B cell (primary cell): ENCODE results near the gene COL17A1. TPM values are rescaled to one million over a fixed set of nuclear protein-coding genes. Genes with fewer than 3 reads are reported as not detected.
A peak's percentile ranks its signal among the peaks of the same experiment; 100 is the strongest.

Source experiments
- ATAC-seq: fragments of 200-7000 bp; cut with Tn5 transposase; one replicate; pipeline ENCODE4 v1.10.0; 2021; ENCODE audit warnings: low read depth, mild to moderate bottlenecking, moderate number of reproducible peaks, moderate library complexity
- CTCF ChIA-PET: fragments of 350-600 bp; sonication (Branson Sonifier 250); formaldehyde crosslinking; loops from one replicate; lab custom pipeline; 2021; ENCODE audit warnings: antibody characterized with exemption, inconsistent platforms; lab: Charles Lee
- POLR2A ChIA-PET: fragments of 350-600 bp; sonication (Branson Sonifier 250); formaldehyde crosslinking; loops from one replicate; lab custom pipeline; 2021; ENCODE audit warnings: antibody characterized with exemption; lab: Charles Lee
- DNase-seq: peaks from one replicate; pipeline ENCODE4 v3.0.0; 2013
- H2AFZ ChIP-seq: 2 replicates; pipeline ENCODE4 v1.6.1; 2012; ENCODE audit warnings: mild to moderate bottlenecking, low read depth, low read length; ENCODE audit not compliant: insufficient read depth, poor library complexity, severe bottlenecking
- H3K27ac ChIP-seq, 2 donors: 1 replicate in 1 of 2; 2 replicates in 1 of 2; pipeline ENCODE4 v1.5.1; 2012 to 2013; ENCODE audit warnings: low read length in 2 of 2, mild to moderate bottlenecking in 2 of 2, moderate library complexity in 1 of 2
- H3K27me3 ChIP-seq, 4 experiments: fragments of 200-600 bp in 1 of 4; sonication (generic) in 1 of 4; replicated peaks in 1 of 4; 1 replicate in 2 of 4; 2 replicates in 2 of 4; pipeline versions ENCODE4 v1.6.1 to v1.7.0; 2013 to 2016; ENCODE audit warnings: low read length in 3 of 4, mild to moderate bottlenecking in 2 of 4, mixed read lengths in 1 of 4, moderate library complexity in 1 of 4; ENCODE audit not compliant: insufficient read depth in 4 of 4, control insufficient read depth in 3 of 4; ENCODE audit errors: control extremely low read depth in 1 of 4
- H3K36me3 ChIP-seq, 2 experiments: replicated peaks in 1 of 2; 1 replicate in 1 of 2; 2 replicates in 1 of 2; pipeline versions ENCODE4 v1.6.1 to v1.7.1; 2013; ENCODE audit warnings: low read length in 1 of 2; ENCODE audit not compliant: insufficient read depth in 2 of 2, control insufficient read depth in 1 of 2; ENCODE audit errors: control extremely low read depth in 1 of 2, extremely low read depth in 1 of 2
- H3K4me1 ChIP-seq, 2 donors: fragments of 200-600 bp in 1 of 2; sonication (generic) in 1 of 2; 1 replicate in 1 of 2; 2 replicates in 1 of 2; pipeline versions ENCODE4 v1.5.1 to v1.6.1; 2013 to 2017; ENCODE audit warnings: low read length in 2 of 2; ENCODE audit not compliant: control insufficient read depth in 2 of 2, insufficient read depth in 2 of 2
- H3K4me2 ChIP-seq: replicated peaks from 2 replicates; pipeline ENCODE3; 2012; ENCODE audit warnings: mild to moderate bottlenecking, low read depth, low read length; ENCODE audit not compliant: poor library complexity, severe bottlenecking
- H3K4me3 ChIP-seq, 5 experiments: fragments of 200-600 bp in 1 of 5; sonication (generic) in 1 of 5; 1 replicate in 3 of 5; 2 replicates in 2 of 5; pipeline versions ENCODE4 v1.5.1 to v1.7.0; 2011 to 2016; ENCODE audit warnings: low read length in 4 of 5, mild to moderate bottlenecking in 4 of 5, low read depth in 2 of 5, control low read depth in 1 of 5, moderate library complexity in 1 of 5; ENCODE audit not compliant: insufficient read depth in 1 of 5; ENCODE audit errors: control extremely low read depth in 1 of 5, extremely low read depth in 1 of 5
- H3K79me2 ChIP-seq: fragments of 200-600 bp; sonication (generic); one replicate; pipeline ENCODE4 v1.6.0; 2016; ENCODE audit warnings: low read length; ENCODE audit not compliant: control insufficient read depth, insufficient read depth
- H3K9ac ChIP-seq: fragments of 200-600 bp; sonication (generic); 2 replicates; pipeline ENCODE4 v1.6.1; 2017; ENCODE audit warnings: mild to moderate bottlenecking, low read length, moderate library complexity
- H3K9me3 ChIP-seq, 3 donors: one replicate each; pipeline versions ENCODE4 v1.6.1 to v1.7.1; 2013; ENCODE audit warnings: low read length in 2 of 3; ENCODE audit not compliant: control insufficient read depth in 2 of 3, insufficient read depth in 1 of 3; ENCODE audit errors: control extremely low read depth in 1 of 3
- H4K20me1 ChIP-seq: 2 replicates; pipeline ENCODE4 v1.6.0; 2012; ENCODE audit warnings: mild to moderate bottlenecking, low read length; ENCODE audit not compliant: insufficient read depth, control insufficient read depth, poor library complexity, severe bottlenecking
- H3K27ac Mint-ChIP-seq: one replicate; pipeline ENCODE4 v1.8.0; 2021; ENCODE audit warnings: mixed read lengths
- H3K27me3 Mint-ChIP-seq: one replicate; pipeline ENCODE4 v1.8.0; 2021; ENCODE audit warnings: mixed read lengths
- H3K4me1 Mint-ChIP-seq: one replicate; pipeline ENCODE4 v1.8.0; 2021; ENCODE audit warnings: mixed read lengths
- H3K4me3 Mint-ChIP-seq: one replicate; pipeline ENCODE4 v1.8.0; 2021; ENCODE audit warnings: mixed read lengths
- H3K9me3 Mint-ChIP-seq: one replicate; pipeline ENCODE4 v1.8.0; 2022; ENCODE audit warnings: mixed read lengths; ENCODE audit not compliant: insufficient read depth
- CTCF ChIP-seq: fragments of 200-600 bp; IDR thresholded peaks from one replicate; pipeline ENCODE4 v1.8.0; 2022; ENCODE audit warnings: antibody characterized with exemption, mild to moderate bottlenecking
- EZH2 ChIP-seq: IDR thresholded peaks from 2 replicates; pipeline ENCODE4 v1.6.1; 2012; ENCODE audit warnings: borderline replicate concordance, low read depth, mild to moderate bottlenecking, moderate library complexity, low read length; ENCODE audit not compliant: insufficient read depth, poor library complexity, severe bottlenecking
- WGBS: methylation state at CpG from one replicate; pipeline ENCODE4 v1.1.5; 2013; ENCODE audit warnings: missing lambda C conversion rate; ENCODE audit not compliant: insufficient coverage; 5-methylcytosine and 5-hydroxymethylcytosine counted together
- intact Hi-C: fragments of 100-400 bp; cut with micrococcal nuclease; formaldehyde crosslinking; loops from one replicate; pipeline ENCODE4 v1.10.0; 2022
- polyA plus RNA-seq: library from polyadenylated mRNA; depleted of rRNA; stranded (reverse); fragments of >200 nt; gene quantifications from 2 replicates; pipeline ENCODE4 v1.2.3, GENCODE V29; 2012
- total RNA-seq, 2 donors: library from RNA; stranded (reverse); fragments of 120-200 nt in 1 of 2; gene quantifications; 1 replicate in 1 of 2; 2 replicates in 1 of 2; pipeline versions ENCODE4 v1.2.3 to v1.2.4, GENCODE V29; 2013 to 2022

COL17A1 gene
- total and polyA plus RNA-seq, 2 donors (not counting 1 experiment from before 2014, with no cell fraction given) = not detected

GRCh38 chr10:104119996-104120395 is 34.3 kb upstream of the COL17A1 start:
- Histone ChIP-seq H3K4me2 (no peak overlapping the region), H3K27ac (peak overlapping the region in 1 of 2 donors; percentile 99), H3K79me2 (peaks cover 3% of the 10 kb centered on the region), H3K9ac (no peak overlapping the region), H2AFZ (no peak overlapping the region), H3K4me1 (peaks cover 10 to 13% of the 10 kb centered on the region in 2 donors), H3K27me3 (no peaks in the 10 kb centered on the region), H3K36me3 (no peaks in the 10 kb centered on the region), H3K4me3 (no peak overlapping the region), H3K9me3 (no peaks in the 10 kb centered on the region), H4K20me1 (no peaks in the 10 kb centered on the region)
- TF ChIP-seq EZH2 (no peak), CTCF (no peak)
- WGBS = 100% methylated on average over 3 of the region's 3 CpGs
- Mint-ChIP-seq H3K27me3 (no peaks in the 10 kb centered on the region), H3K4me3 (peak overlapping the region; percentile 14), H3K27ac (peak overlapping the region; percentile 13), H3K4me1 (peaks cover 19% of the 10 kb centered on the region), H3K9me3 (no peaks in the 10 kb centered on the region)
- DNase-seq = peak; percentile 20
- ATAC-seq = no peak
- CTCF ChIA-PET = interaction anchor here (3.4 kb wide), 1 partner anchor 152 kb away, joined by 14 read pairs; no protein-coding TSS in a partner anchor
- intact Hi-C loops = loop anchor here (5.0 kb wide), 4 partner anchors 217 to 1203 kb away; partner anchors contain the start of genes ATP5MK, CNNM2, ITPRIP and PDCD11
- POLR2A ChIA-PET = no interaction called here

GRCh38 chr10:104117839-104118323 is 32.2 kb upstream of the COL17A1 start:
- Histone ChIP-seq H3K27me3 (no peaks in the 10 kb centered on the region), H3K4me1 (peaks cover 10 to 13% of the 10 kb centered on the region in 2 donors), H3K4me2 (no peak overlapping the region), H2AFZ (peak overlapping the region; percentile 3), H3K36me3 (no peaks in the 10 kb centered on the region), H3K4me3 (no peak overlapping the region), H4K20me1 (no peaks in the 10 kb centered on the region), H3K27ac (no peak overlapping the region), H3K9ac (no peak overlapping the region), H3K9me3 (no peaks in the 10 kb centered on the region), H3K79me2 (peaks cover 3% of the 10 kb centered on the region)
- TF ChIP-seq CTCF = no peak
- Mint-ChIP-seq H3K27ac (no peak overlapping the region), H3K27me3 (no peaks in the 10 kb centered on the region), H3K4me3 (no peak overlapping the region), H3K4me1 (peaks cover 16% of the 10 kb centered on the region), H3K9me3 (no peaks in the 10 kb centered on the region)
- DNase-seq (no peak), ATAC-seq (no peak)
- WGBS = no CpG with 5 or more reads among the region's 4 CpGs
- intact Hi-C loops = no loop called here
- POLR2A ChIA-PET = no interaction called here
- CTCF ChIA-PET = no interaction called here
